ENCODE data around the gene HBA1. TPM values are rescaled to one million over a fixed set of nuclear protein-coding genes. Genes with fewer than 3 reads are reported as not detected.
A peak's percentile ranks its signal among the peaks of the same experiment; 100 is the strongest.

The HBA1 gene
- total and polyA plus RNA-seq, 9 of the 15 experiments (the other 6 are each of a cell fraction or from before 2014, with no cell fraction given) = 128 to 2,388 (median 380) TPM

DNA sequence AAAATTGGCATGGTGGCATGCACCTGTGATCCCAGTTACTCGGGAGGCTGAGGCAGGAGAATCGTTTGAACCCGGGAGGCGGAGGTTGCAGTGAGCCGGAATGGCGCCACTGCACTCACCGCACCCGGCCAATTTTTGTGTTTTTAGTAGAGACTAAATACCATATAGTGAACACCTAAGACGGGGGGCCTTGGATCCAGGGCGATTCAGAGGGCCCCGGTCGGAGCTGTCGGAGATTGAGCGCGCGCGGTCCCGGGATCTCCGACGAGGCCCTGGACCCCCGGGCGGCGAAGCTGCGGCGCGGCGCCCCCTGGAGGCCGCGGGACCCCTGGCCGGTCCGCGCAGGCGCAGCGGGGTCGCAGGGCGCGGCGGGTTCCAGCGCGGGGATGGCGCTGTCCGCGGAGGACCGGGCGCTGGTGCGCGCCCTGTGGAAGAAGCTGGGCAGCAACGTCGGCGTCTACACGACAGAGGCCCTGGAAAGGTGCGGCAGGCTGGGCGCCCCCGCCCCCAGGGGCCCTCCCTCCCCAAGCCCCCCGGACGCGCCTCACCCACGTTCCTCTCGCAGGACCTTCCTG lies 3.7 kb downstream of the HBA1 start, which contains the start of gene HBQ1 (continued):
- no peak for TF ChIP-seq HDAC8 (tag; IDR thresholded peaks at IDR 0.05)
- no peak for TF ChIP-seq RBM17 (IDR thresholded peaks at IDR 0.05; ENCODE audit: borderline replicate concordance, low read depth, low read length)
- TF ChIP-seq NEUROD1 (IDR thresholded peaks at IDR 0.05; ENCODE audit: borderline replicate concordance, low read depth, low read length, partially characterized antibody) = no peak
- no peak for TF ChIP-seq E2F5 (CRISPR knock-in tag; IDR thresholded peaks at IDR 0.05)
- peak; percentile 44; the same call in 1 of the 2 replicates for TF ChIP-seq CTBP1 (IDR thresholded peaks at IDR 0.05; ENCODE audit: borderline replicate concordance)
- TF ChIP-seq, protein P1, sequence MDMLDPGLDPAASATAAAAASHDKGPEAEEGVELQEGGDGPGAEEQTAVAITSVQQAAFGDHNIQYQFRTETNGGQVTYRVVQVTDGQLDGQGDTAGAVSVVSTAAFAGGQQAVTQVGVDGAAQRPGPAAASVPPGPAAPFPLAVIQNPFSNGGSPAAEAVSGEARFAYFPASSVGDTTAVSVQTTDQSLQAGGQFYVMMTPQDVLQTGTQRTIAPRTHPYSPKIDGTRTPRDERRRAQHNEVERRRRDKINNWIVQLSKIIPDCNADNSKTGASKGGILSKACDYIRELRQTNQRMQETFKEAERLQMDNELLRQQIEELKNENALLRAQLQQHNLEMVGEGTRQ (CRISPR knock-in tag; IDR thresholded peaks at IDR 0.05) = no peak
- no peak for TF ChIP-seq BDP1 (IDR thresholded peaks at IDR 0.05; ENCODE audit: insufficient read depth, insufficient read length)
- TF ChIP-seq DACH1 (IDR thresholded peaks at IDR 0.05; ENCODE audit: partially characterized antibody) = no peak
- TF ChIP-seq TFE3 (CRISPR knock-in tag; IDR thresholded peaks at IDR 0.05) = no peak
- peak; percentile 78 for TF ChIP-seq CXXC5 (CRISPR knock-in tag; IDR thresholded peaks at IDR 0.05)
- no peak for TF ChIP-seq POLR2H (tag; IDR thresholded peaks at IDR 0.05; ENCODE audit: low read depth)
- TF ChIP-seq ZNF77 (CRISPR knock-in tag; IDR thresholded peaks at IDR 0.05) = no peak
- TF ChIP-seq, protein P2, sequence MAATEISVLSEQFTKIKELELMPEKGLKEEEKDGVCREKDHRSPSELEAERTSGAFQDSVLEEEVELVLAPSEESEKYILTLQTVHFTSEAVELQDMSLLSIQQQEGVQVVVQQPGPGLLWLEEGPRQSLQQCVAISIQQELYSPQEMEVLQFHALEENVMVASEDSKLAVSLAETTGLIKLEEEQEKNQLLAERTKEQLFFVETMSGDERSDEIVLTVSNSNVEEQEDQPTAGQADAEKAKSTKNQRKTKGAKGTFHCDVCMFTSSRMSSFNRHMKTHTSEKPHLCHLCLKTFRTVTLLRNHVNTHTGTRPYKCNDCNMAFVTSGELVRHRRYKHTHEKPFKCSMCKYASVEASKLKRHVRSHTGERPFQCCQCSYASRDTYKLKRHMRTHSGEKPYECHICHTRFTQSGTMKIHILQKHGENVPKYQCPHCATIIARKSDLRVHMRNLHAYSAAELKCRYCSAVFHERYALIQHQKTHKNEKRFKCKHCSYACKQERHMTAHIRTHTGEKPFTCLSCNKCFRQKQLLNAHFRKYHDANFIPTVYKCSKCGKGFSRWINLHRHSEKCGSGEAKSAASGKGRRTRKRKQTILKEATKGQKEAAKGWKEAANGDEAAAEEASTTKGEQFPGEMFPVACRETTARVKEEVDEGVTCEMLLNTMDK (IDR thresholded peaks at IDR 0.05; ENCODE audit: borderline replicate concordance, insufficient read depth, low read depth, low read length, poor library complexity, severe bottlenecking) = peak; percentile 94
- peak; percentile 82; the same call in 1 of the 2 replicates for TF ChIP-seq L3MBTL2 (IDR thresholded peaks at IDR 0.05)
- no peak for TF ChIP-seq TCF7 (IDR thresholded peaks at IDR 0.05; ENCODE audit: borderline replicate concordance)
- TF ChIP-seq SRSF7 (optimal IDR thresholded peaks at IDR 0.05; ENCODE audit: low read depth, low read length) = no peak
- no peak for TF ChIP-seq STAG1 (CRISPR knock-in tag; IDR thresholded peaks at IDR 0.05; ENCODE audit: borderline replicate concordance)
- no peak for TF ChIP-seq ZNF197 (CRISPR knock-in tag; IDR thresholded peaks at IDR 0.05; ENCODE audit: low read depth)
- no peak; the same call in 1 of the 2 replicates for TF ChIP-seq GTF2E2 (tag; IDR thresholded peaks at IDR 0.05)
- TF ChIP-seq SNIP1 (IDR thresholded peaks at IDR 0.05; ENCODE audit: low read depth) = no peak
- no peak for TF ChIP-seq CEBPG (CRISPR knock-in tag; IDR thresholded peaks at IDR 0.05)
- no peak for TF ChIP-seq CEBPG (tag; conservative IDR thresholded peaks at IDR 0.05 in 1 of 2, IDR thresholded peaks at IDR 0.05 in 1 of 2)
- TF ChIP-seq MYBL2 (IDR thresholded peaks at IDR 0.05; ENCODE audit: low read depth) = no peak
- no peak for TF ChIP-seq MYBL2 (CRISPR knock-in tag; IDR thresholded peaks at IDR 0.05; ENCODE audit: borderline replicate concordance)
